Endothelial cell of hepatic sinusoid (primary cell): ENCODE measurements around the gene METAP1D.
"Not testable (repeated sequence)": the region's sequence is repeated elsewhere in the genome, so short reads cannot be mapped to it uniquely, and the experiment has no call there.

Experiments
- in situ Hi-C: cut with HindIII; loops from 2 replicates; pipeline ENCODE4 v1.10.0; 2017; ENCODE audit warnings: low sequenced_read_pairs

The METAP1D gene

GRCh38 chr2:171999604-172000469 is at the start of gene METAP1D:
TSS of gene METAP1D (plus strand) at chr2:171999953. CDS start at chr2:171999970, 17 bp downstream.
- in situ Hi-C loops, result no loop called here

GRCh38 chr2:171952276-171952675 is 47.5 kb upstream of the METAP1D start:
- in situ Hi-C loops, result no loop called here

GRCh38 chr2:171952748-171953147 is 47.0 kb upstream of the METAP1D start:
- in situ Hi-C loops, result no loop called here

GRCh38 chr2:171956135-171956825 is 43.5 kb upstream of the METAP1D start:
- in situ Hi-C loops, result no loop called here

GRCh38 chr2:171957061-171957460 is 42.7 kb upstream of the METAP1D start:
- in situ Hi-C loops, result no loop called here

- in situ Hi-C loops, result no loop called here
Observed at GRCh38 chr2:171958475-171958874, 41.3 kb upstream of the METAP1D start.

- in situ Hi-C loops, result no loop called here
Observed at GRCh38 chr2:171959998-171960397, 39.8 kb upstream of the METAP1D start.

GRCh38 chr2:171960570-171960969 is 39.2 kb upstream of the METAP1D start:
- in situ Hi-C loops, result no loop called here

GRCh38 chr2:171963198-171963597 is 36.6 kb upstream of the METAP1D start:
- in situ Hi-C loops, result no loop called here

GRCh38 chr2:171964308-171964707 is 35.4 kb upstream of the METAP1D start:
- in situ Hi-C loops, result no loop called here

- in situ Hi-C loops, result no loop called here
Observed at GRCh38 chr2:171965238-171965637, 34.5 kb upstream of the METAP1D start.

- in situ Hi-C loops, result no loop called here
Observed at GRCh38 chr2:171965661-171966060, 34.1 kb upstream of the METAP1D start.

- in situ Hi-C loops, result no loop called here
Observed at GRCh38 chr2:171966235-171966634, 33.5 kb upstream of the METAP1D start.

GRCh38 chr2:171966688-171967087 is 33.1 kb upstream of the METAP1D start:
- in situ Hi-C loops, result no loop called here

- in situ Hi-C loops, result no loop called here
Observed at GRCh38 chr2:171968509-171968908, 31.2 kb upstream of the METAP1D start.

- in situ Hi-C loops, result no loop called here
Observed at GRCh38 chr2:171972329-171972982, 27.3 kb upstream of the METAP1D start.

- in situ Hi-C loops, result no loop called here
Observed at GRCh38 chr2:171979103-171979502, 20.6 kb upstream of the METAP1D start.

- in situ Hi-C loops, result not testable (repeated sequence)
Observed at GRCh38 chr2:171983924-171984323, 15.8 kb upstream of the METAP1D start.

GRCh38 chr2:171985076-171985475 is 14.7 kb upstream of the METAP1D start:
- in situ Hi-C loops, result no loop called here

GRCh38 chr2:171986778-171987177 is 13.0 kb upstream of the METAP1D start:
- in situ Hi-C loops, result no loop called here

GRCh38 chr2:171991027-171991426 is 8.7 kb upstream of the METAP1D start:
- in situ Hi-C loops, result no loop called here

- in situ Hi-C loops, result no loop called here
Observed at GRCh38 chr2:171995586-171995985, 4.2 kb upstream of the METAP1D start.
